Activated B cell treated with CpG ODN at 0.5 μM for 24 hours (primary cell): Measurements from ENCODE around the gene ALDH1L1. TPM values are rescaled to one million over a fixed set of nuclear protein-coding genes. Genes with fewer than 3 reads are reported as not detected.
A peak's percentile ranks its signal among the peaks of the same experiment; 100 is the strongest.

ENCODE experiments used
- ATAC-seq: fragments of 200-7000 bp; cut with Tn5 transposase; one replicate; pipeline ENCODE4 v1.10.0; 2021; ENCODE audit warnings: low read depth, mild to moderate bottlenecking, moderate library complexity
- CTCF ChIA-PET: fragments of 350-600 bp; sonication (Branson Sonifier 250); formaldehyde crosslinking; loops from one replicate; lab custom pipeline; 2021; ENCODE audit warnings: antibody characterized with exemption; lab: Charles Lee
- POLR2A ChIA-PET: fragments of 350-600 bp; sonication (Branson Sonifier 250); formaldehyde crosslinking; loops from one replicate; lab custom pipeline; 2021; ENCODE audit warnings: antibody characterized with exemption; lab: Charles Lee
- DNase-seq: peaks from one replicate; pipeline ENCODE4 v3.0.0; 2022
- H3K27ac Mint-ChIP-seq: one replicate; pipeline ENCODE4 v1.8.0; 2020; ENCODE audit warnings: mixed read lengths
- H3K27me3 Mint-ChIP-seq: one replicate; pipeline ENCODE4 v1.8.0; 2021; ENCODE audit warnings: mixed read lengths
- H3K36me3 Mint-ChIP-seq: one replicate; pipeline ENCODE4 v1.8.0; 2021; ENCODE audit warnings: low read depth, mixed read lengths
- H3K4me1 Mint-ChIP-seq: one replicate; pipeline ENCODE4 v1.8.0; 2021; ENCODE audit warnings: mixed read lengths
- H3K4me3 Mint-ChIP-seq: one replicate; pipeline ENCODE4 v1.8.0; 2020; ENCODE audit warnings: mild to moderate bottlenecking, mixed read lengths
- H3K9me3 Mint-ChIP-seq: one replicate; pipeline ENCODE4 v1.8.0; 2020; ENCODE audit warnings: mixed read lengths
- intact Hi-C: fragments of 100-400 bp; cut with micrococcal nuclease; formaldehyde crosslinking; loops from one replicate; pipeline ENCODE4 v1.15.1; 2024
- total RNA-seq: library from RNA; stranded (reverse); gene quantifications from 2 replicates; pipeline ENCODE4 v1.2.3, GENCODE V29; 2022
- TF ChIP-seq, protein P1 (sequence below): fragments of 200-600 bp; IDR thresholded peaks from one replicate; pipeline ENCODE4 v1.8.0; 2022; ENCODE audit warnings: antibody characterized with exemption, mild to moderate bottlenecking

The ALDH1L1 gene
- total RNA-seq, 1 donor from 2014 or later, result not detected

DNA sequence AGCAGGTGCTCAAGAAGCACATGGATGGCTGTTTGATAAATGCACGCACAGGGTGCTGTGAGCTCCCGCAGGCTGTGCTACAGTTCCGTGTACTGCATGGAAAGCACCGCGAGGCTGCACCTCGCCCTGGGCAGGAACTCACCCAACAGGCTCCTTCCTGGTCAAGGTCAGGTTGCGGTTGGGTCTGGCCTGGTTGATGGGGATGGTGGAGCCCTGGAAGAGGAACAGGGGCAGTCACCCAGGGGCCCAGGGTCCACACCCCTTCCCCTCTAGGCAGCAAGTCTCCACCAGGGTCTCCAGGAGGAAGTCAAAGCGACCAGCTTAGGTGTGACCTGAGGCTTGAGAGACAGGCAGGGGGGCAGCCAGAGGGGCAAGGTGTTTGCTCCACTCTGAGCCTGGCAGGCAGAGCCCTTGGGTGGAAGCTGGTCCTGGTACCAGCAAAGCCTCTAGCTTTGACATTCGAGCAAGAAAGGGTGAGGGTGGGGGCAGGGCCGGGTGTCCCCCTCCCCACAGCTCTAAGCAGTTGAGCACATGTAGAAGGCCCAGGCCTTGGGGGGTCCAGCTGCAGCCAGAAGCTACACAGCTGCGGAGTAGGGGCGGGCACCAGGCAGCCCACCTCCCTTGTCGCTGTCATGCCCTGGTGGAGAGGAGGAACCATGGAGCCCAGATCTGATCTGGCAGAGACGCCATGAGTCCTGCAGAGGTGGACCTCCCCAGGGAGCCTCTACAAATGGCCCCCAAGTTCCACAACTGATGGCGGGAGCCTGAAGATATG lies 50.1 kb downstream of the ALDH1L1 start:
- Mint-ChIP-seq H3K4me3 (no peak overlapping the region), H3K4me1 (no peaks in the 10 kb centered on the region), H3K36me3 (no peaks in the 10 kb centered on the region), H3K9me3 (no peaks in the 10 kb centered on the region), H3K27me3 (peaks cover 6% of the 10 kb centered on the region), H3K27ac (no peak overlapping the region)
- POLR2A ChIA-PET, result no interaction called here
- no peak for ATAC-seq
- CTCF ChIA-PET, result no interaction called here
- peak; percentile 7 for DNase-seq
- intact Hi-C loops, result loop anchor here (5.0 kb wide), 1 partner anchor 1327 kb away; no protein-coding TSS in a partner anchor
- TF ChIP-seq, protein P1, sequence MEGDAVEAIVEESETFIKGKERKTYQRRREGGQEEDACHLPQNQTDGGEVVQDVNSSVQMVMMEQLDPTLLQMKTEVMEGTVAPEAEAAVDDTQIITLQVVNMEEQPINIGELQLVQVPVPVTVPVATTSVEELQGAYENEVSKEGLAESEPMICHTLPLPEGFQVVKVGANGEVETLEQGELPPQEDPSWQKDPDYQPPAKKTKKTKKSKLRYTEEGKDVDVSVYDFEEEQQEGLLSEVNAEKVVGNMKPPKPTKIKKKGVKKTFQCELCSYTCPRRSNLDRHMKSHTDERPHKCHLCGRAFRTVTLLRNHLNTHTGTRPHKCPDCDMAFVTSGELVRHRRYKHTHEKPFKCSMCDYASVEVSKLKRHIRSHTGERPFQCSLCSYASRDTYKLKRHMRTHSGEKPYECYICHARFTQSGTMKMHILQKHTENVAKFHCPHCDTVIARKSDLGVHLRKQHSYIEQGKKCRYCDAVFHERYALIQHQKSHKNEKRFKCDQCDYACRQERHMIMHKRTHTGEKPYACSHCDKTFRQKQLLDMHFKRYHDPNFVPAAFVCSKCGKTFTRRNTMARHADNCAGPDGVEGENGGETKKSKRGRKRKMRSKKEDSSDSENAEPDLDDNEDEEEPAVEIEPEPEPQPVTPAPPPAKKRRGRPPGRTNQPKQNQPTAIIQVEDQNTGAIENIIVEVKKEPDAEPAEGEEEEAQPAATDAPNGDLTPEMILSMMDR, result no peak

GRCh38 chr3:126129398-126129891 lies 50.9 kb downstream of the ALDH1L1 start:
- POLR2A ChIA-PET, result no interaction called here
- Mint-ChIP-seq H3K9me3 (no peaks in the 10 kb centered on the region), H3K27me3 (peaks cover 6% of the 10 kb centered on the region), H3K4me1 (no peaks in the 10 kb centered on the region), H3K27ac (no peak overlapping the region), H3K36me3 (no peaks in the 10 kb centered on the region), H3K4me3 (no peak overlapping the region)
- intact Hi-C loops, result no loop called here
- CTCF ChIA-PET, result no interaction called here
- DNase-seq, result peak; percentile 8
- TF ChIP-seq, protein P1, result no peak
- no peak for ATAC-seq

GRCh38 chr3:126128504-126129397 lies 51.6 kb downstream of the ALDH1L1 start:
- DNase-seq, result peak; percentile 9
- Mint-ChIP-seq H3K36me3 (no peaks in the 10 kb centered on the region), H3K4me1 (no peaks in the 10 kb centered on the region), H3K27me3 (no peaks in the 10 kb centered on the region), H3K27ac (no peak overlapping the region), H3K4me3 (no peak overlapping the region), H3K9me3 (no peaks in the 10 kb centered on the region)
- ChIA-PET CTCF (no interaction called here), POLR2A (no interaction called here)
- no peak for ATAC-seq
- intact Hi-C loops, result no loop called here
- TF ChIP-seq, protein P1, result no peak

GRCh38 chr3:126127904-126128303 lies 52.5 kb downstream of the ALDH1L1 start:
- POLR2A ChIA-PET, result no interaction called here
- Mint-ChIP-seq H3K4me3 (no peak overlapping the region), H3K9me3 (no peaks in the 10 kb centered on the region), H3K27me3 (no peaks in the 10 kb centered on the region), H3K36me3 (no peaks in the 10 kb centered on the region), H3K4me1 (no peaks in the 10 kb centered on the region), H3K27ac (no peak overlapping the region)
- intact Hi-C loops, result no loop called here
- DNase-seq (no peak), ATAC-seq (no peak)
- TF ChIP-seq, protein P1, result no peak
- CTCF ChIA-PET, result no interaction called here

DNA sequence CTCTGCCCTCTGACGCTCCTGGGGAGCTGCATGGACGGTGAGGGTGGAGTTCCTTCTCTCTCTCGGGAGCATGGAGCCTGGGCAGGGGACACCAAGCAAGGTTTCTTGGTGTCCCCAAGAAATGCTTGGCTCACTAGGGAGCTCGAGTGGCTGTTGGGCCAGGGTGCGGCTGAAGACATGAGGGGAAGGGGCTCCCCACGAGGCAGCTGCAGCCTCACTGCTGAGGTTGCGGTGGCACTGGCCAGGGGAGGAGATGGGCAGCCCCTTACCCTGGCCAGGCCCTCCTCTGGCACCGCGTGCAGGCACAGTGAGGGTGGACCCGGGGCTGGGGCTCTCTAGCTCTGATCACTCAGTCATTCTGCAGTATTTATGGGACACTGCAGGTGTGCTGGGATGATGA lies 52.9 kb downstream of the ALDH1L1 start:
- Mint-ChIP-seq H3K9me3 (no peaks in the 10 kb centered on the region), H3K27me3 (no peaks in the 10 kb centered on the region), H3K4me1 (no peaks in the 10 kb centered on the region), H3K4me3 (no peak overlapping the region), H3K27ac (no peak overlapping the region), H3K36me3 (no peaks in the 10 kb centered on the region)
- DNase-seq, result peak; percentile 6
- intact Hi-C loops, result no loop called here
- CTCF ChIA-PET, result no interaction called here
- POLR2A ChIA-PET, result no interaction called here
- ATAC-seq, result no peak
- TF ChIP-seq, protein P1, result no peak
